ENCODE measurements around the gene C1orf159.

- TF ChIP-seq CTCF (tag by site-specific recombination; IDR thresholded peaks at IDR 0.05) (peak; percentile 95), PATZ1 (tag by site-specific recombination; IDR thresholded peaks at IDR 0.05) (peak; percentile 73), ZNF704 (tag by site-specific recombination; IDR thresholded peaks at IDR 0.05) (no peak), ZNF26 (tag by site-specific recombination; IDR thresholded peaks at IDR 0.05) (no peak), ZNF140 (tag by site-specific recombination; IDR thresholded peaks at IDR 0.05) (no peak), ZNF292 (tag by site-specific recombination; IDR thresholded peaks at IDR 0.05; ENCODE audit: borderline replicate concordance, low read depth) (no peak), ZFP41 (tag by site-specific recombination; IDR thresholded peaks at IDR 0.05; ENCODE audit: borderline replicate concordance) (no peak), ZBTB26 (tag by site-specific recombination; optimal IDR thresholded peaks at IDR 0.05) (peak; percentile 35), ZNF473 (tag by site-specific recombination; IDR thresholded peaks at IDR 0.05) (no peak), ZNF521 (tag by site-specific recombination; IDR thresholded peaks at IDR 0.05) (no peak), ZFP3 (tag by site-specific recombination; IDR thresholded peaks at IDR 0.05; ENCODE audit: low read depth) (no peak), ZNF830 (tag by site-specific recombination; IDR thresholded peaks at IDR 0.05; ENCODE audit: low read depth) (no peak), ZNF513 (tag by site-specific recombination; IDR thresholded peaks at IDR 0.05) (no peak), EGR2 (tag by site-specific recombination; IDR thresholded peaks at IDR 0.05; ENCODE audit: low read depth) (no peak)
Observed at GRCh38 chr1:1122078-1122811, 6.4 kb upstream of the C1orf159 start.
